Stomach (tissue), 9 donors: ENCODE measurements around the gene SDHB. TPM values are rescaled to one million over a fixed set of nuclear protein-coding genes. Genes with fewer than 3 reads are reported as not detected.

Source experiments
- DNase-seq, 2 donors: peaks; one replicate each; pipeline versions ENCODE4 v3.0.0 to v3.0.0-alpha.2; 2013 to 2019
- H3K27ac ChIP-seq, 5 donors: fragments of 200-600 bp in 4 of 5; sonication (generic) in 4 of 5; one replicate each; pipeline ENCODE4 v1.5.1; 2013 to 2019; ENCODE audit warnings: mild to moderate bottlenecking in 1 of 5, moderate library complexity in 1 of 5
- H3K27me3 ChIP-seq, 3 donors: fragments of 200-600 bp; sonication (generic); one replicate each; pipeline ENCODE4 v1.5.1; 2017 to 2019; ENCODE audit warnings: mixed run types in 1 of 3
- H3K36me3 ChIP-seq, 4 donors: fragments of 200-600 bp; sonication (generic); 1 replicate in 3 of 4; 2 replicates in 1 of 4; pipeline ENCODE4 v1.5.1; 2016 to 2019
- H3K4me1 ChIP-seq, 4 donors: fragments of 200-600 bp; sonication (generic); one replicate each; pipeline ENCODE4 v1.5.1; 2016 to 2019
- H3K4me3 ChIP-seq, 4 donors: fragments of 200-600 bp; sonication (generic) in 3 of 4; one replicate each; pipeline ENCODE4 v1.5.1; 2016 to 2019; ENCODE audit warnings: mild to moderate bottlenecking in 1 of 4
- H3K9me3 ChIP-seq, 4 donors: fragments of 200-600 bp; sonication (generic); one replicate each; pipeline ENCODE4 v1.5.1; 2016 to 2019
- CTCF ChIP-seq, 7 experiments: fragments of 450-650 bp in 4 of 7; fragments of 200-600 bp in 3 of 7; sonication (generic) in 3 of 7; IDR thresholded peaks; one replicate each; pipeline ENCODE4 v1.5.1; 2016 to 2019; ENCODE audit warnings: antibody characterized with exemption in 7 of 7, control low read depth in 2 of 7, mild to moderate bottlenecking in 1 of 7
- EP300 ChIP-seq: sonication (generic); formaldehyde crosslinking; IDR thresholded peaks from one replicate; pipeline ENCODE4 v1.6.1; 2017; ENCODE audit warnings: antibody characterized with exemption
- POLR2A ChIP-seq, 4 donors: fragments of 450-650 bp; IDR thresholded peaks; one replicate each; pipeline ENCODE4 v1.6.1; 2016; ENCODE audit warnings: antibody characterized with exemption in 4 of 4, control low read depth in 2 of 4, mild to moderate bottlenecking in 1 of 4, moderate library complexity in 1 of 4
- POLR2AphosphoS5 ChIP-seq, 3 donors: sonication (generic); formaldehyde crosslinking; IDR thresholded peaks; one replicate each; pipeline ENCODE4 v1.6.1; 2016; ENCODE audit warnings: antibody characterized with exemption in 3 of 3
- WGBS, 5 donors: extraction: QIAGEN DNeasy Blood & Tissue Kit in 3 of 5; methylation state at CpG; one replicate each; pipeline versions ENCODE4 v1.1.5 to v1.1.7; 2013 to 2018; 5-methylcytosine and 5-hydroxymethylcytosine counted together
- intact Hi-C: fragments of 100-400 bp; cut with DNase I; formaldehyde crosslinking; loops from one replicate; pipeline ENCODE4 v1.15.1; 2023; ENCODE audit warnings: low total_unique reads
- polyA plus RNA-seq, 3 donors: library from polyadenylated mRNA; stranded (reverse); fragments of 200-250 nt; gene quantifications; one replicate each; pipeline ENCODE4 v1.2.3, GENCODE V29; 2013
- total RNA-seq, 5 donors: library from RNA; depleted of rRNA; stranded (reverse); fragments of >200 nt; gene quantifications; one replicate each; pipeline versions ENCODE4 v1.1.0 to v1.2.3, GENCODE V29; 2014 to 2016
- donor health status: healthy with polysubstance abuse.
- donor health status: Bipolar disorder and iron deficiency.
- donor health status: healthy.

SDHB gene
- total and polyA plus RNA-seq, 8 donors = 42.6 to 246 (median 121) TPM

GRCh38 chr1:17091252-17091651, 37.4 kb upstream of the SDHB start:
- intact Hi-C loops = no loop called here
- Histone ChIP-seq H3K27ac (peak overlapping the region in 2 of 5 donors; percentile 13 to 44), H3K27me3 (no peaks in the 10 kb centered on the region), H3K4me3 (no peak overlapping the region), H3K4me1 (peaks cover 0 to 11% (median 5%) of the 10 kb centered on the region in 4 donors), H3K36me3 (no peaks in the 10 kb centered on the region), H3K9me3 (peaks cover 0 to 4% (median 0%) of the 10 kb centered on the region in 4 donors)
- peak in 1 of 2 donors; percentile 51 for DNase-seq
- TF ChIP-seq CTCF (IDR thresholded peaks at IDR 0.05) (no peak), POLR2A (IDR thresholded peaks at IDR 0.05) (no peak), POLR2AphosphoS5 (IDR thresholded peaks at IDR 0.05) (no peak), EP300 (no peak)
- 66 to 89% (median 83%) methylated on average over 7 of the region's 7 CpGs for WGBS, 5 donors

- H3K4me1 ChIP-seq = peaks cover 0 to 11% (median 5%) of the 10 kb centered on the region in 4 donors
- no peak for TF ChIP-seq EP300
- TF ChIP-seq POLR2A (IDR thresholded peaks at IDR 0.05) = no peak
- no peaks in the 10 kb centered on the region for H3K36me3 ChIP-seq
- H3K4me3 ChIP-seq = no peak overlapping the region
- WGBS, 5 donors = 56 to 82% (median 59%) methylated on average over 12 to 14 of the region's 14 CpGs
- H3K9me3 ChIP-seq = peaks cover 0 to 4% (median 0%) of the 10 kb centered on the region in 4 donors
- intact Hi-C loops = no loop called here
- H3K27me3 ChIP-seq = no peaks in the 10 kb centered on the region
- no peak for DNase-seq
- H3K27ac ChIP-seq = no peak overlapping the region
Observed at GRCh38 chr1:17089506-17089905, 35.7 kb upstream of the SDHB start.

- Histone ChIP-seq H3K9me3 (no peaks in the 10 kb centered on the region), H3K4me3 (no peak overlapping the region), H3K4me1 (peaks cover 0 to 11% (median 5%) of the 10 kb centered on the region in 4 donors), H3K27ac (no peak overlapping the region), H3K36me3 (no peaks in the 10 kb centered on the region), H3K27me3 (no peaks in the 10 kb centered on the region)
- intact Hi-C loops = no loop called here
- no peak for DNase-seq
- WGBS, 5 donors = 63 to 70% (median 65%) methylated on average over 6 of the region's 6 CpGs
- TF ChIP-seq EP300 = no peak
Observed at GRCh38 chr1:17086751-17087150, 32.9 kb upstream of the SDHB start.

GRCh38 chr1:17084787-17085186, 31.0 kb upstream of the SDHB start:
- H3K4me3 ChIP-seq = no peak overlapping the region
- WGBS, 5 donors = 71 to 79% (median 76%) methylated on average over 10 of the region's 10 CpGs
- TF ChIP-seq EP300 (no peak), POLR2A (IDR thresholded peaks at IDR 0.05) (no peak), CTCF (IDR thresholded peaks at IDR 0.05) (no peak)
- no peaks in the 10 kb centered on the region for H3K9me3 ChIP-seq
- no peaks in the 10 kb centered on the region for H3K36me3 ChIP-seq
- H3K4me1 ChIP-seq = no peaks in the 10 kb centered on the region
- intact Hi-C loops = no loop called here
- no peak for DNase-seq
- no peaks in the 10 kb centered on the region for H3K27me3 ChIP-seq
- H3K27ac ChIP-seq = no peak overlapping the region

- Histone ChIP-seq H3K4me1 (no peaks in the 10 kb centered on the region), H3K9me3 (no peaks in the 10 kb centered on the region), H3K36me3 (no peaks in the 10 kb centered on the region), H3K27ac (no peak overlapping the region), H3K4me3 (no peak overlapping the region), H3K27me3 (no peaks in the 10 kb centered on the region)
- 76 to 91% (median 85%) methylated on average over 3 of the region's 3 CpGs for WGBS, 5 donors
- TF ChIP-seq CTCF (IDR thresholded peaks at IDR 0.05) = no peak
- no peak for TF ChIP-seq POLR2AphosphoS5 (IDR thresholded peaks at IDR 0.05)
- TF ChIP-seq POLR2A (IDR thresholded peaks at IDR 0.05) = no peak
- TF ChIP-seq EP300 = no peak
- intact Hi-C loops = no loop called here
- DNase-seq = no peak
Observed at GRCh38 chr1:17082761-17083160, 28.9 kb upstream of the SDHB start.
